ENCODE results near the gene GALNTL6. TPM values are rescaled to one million over a fixed set of nuclear protein-coding genes. Genes with fewer than 3 reads are reported as not detected.

Gene GALNTL6
- total and polyA plus RNA-seq, 4 donors, result 0.08 to 0.09 (median 0.09) TPM; not detected in 1

- no peak for TF ChIP-seq CTCF (IDR thresholded peaks at IDR 0.05; ENCODE audit: control extremely low read depth, extremely low read depth)
- Histone ChIP-seq H3K27me3 (ENCODE audit: control insufficient read depth in 3 of 3, insufficient read depth in 3 of 3, low read length in 2 of 3) (no peaks in the 10 kb centered on the region), H3K36me3 (ENCODE audit: control insufficient read depth in 4 of 4, insufficient read depth in 4 of 4, low read length in 4 of 4) (no peaks in the 10 kb centered on the region), H3K9ac (ENCODE audit: insufficient read depth in 1 of 2, low read length in 2 of 2) (no peak overlapping the region), H3K27ac (ENCODE audit: low read depth in 1 of 2, low read length in 1 of 2) (no peak overlapping the region), H3K4me1 (ENCODE audit: control insufficient read depth in 5 of 5, insufficient read depth in 5 of 5, low read length in 5 of 5) (no peaks in the 10 kb centered on the region), H3K9me3 (ENCODE audit: control insufficient read depth in 4 of 4, insufficient read depth in 3 of 4, low read length in 3 of 4) (peaks cover 0 to 6% (median 2%) of the 10 kb centered on the region in 4 donors), H3K4me3 (no peak overlapping the region)
- no peak for ATAC-seq (ENCODE audit: insufficient read depth, low FRiP score)
- WGBS, 2 donors, result 93 to 96% methylated on average over 3 of the region's 3 CpGs
- no peak for DNase-seq
Measured at GRCh38 chr4:172485007-172485406, 671.8 kb downstream of the GALNTL6 start.

- no peaks in the 10 kb centered on the region for H3K36me3 ChIP-seq (ENCODE audit: control insufficient read depth in 4 of 4, insufficient read depth in 4 of 4, low read length in 4 of 4)
- no peak for TF ChIP-seq CTCF (IDR thresholded peaks at IDR 0.05; ENCODE audit: control extremely low read depth, extremely low read depth)
- no peaks in the 10 kb centered on the region for H3K4me1 ChIP-seq (ENCODE audit: control insufficient read depth in 5 of 5, insufficient read depth in 5 of 5, low read length in 5 of 5)
- no peak for DNase-seq
- 77 to 80% methylated on average over 2 of the region's 2 CpGs for WGBS, 2 donors
- no peaks in the 10 kb centered on the region for H3K27me3 ChIP-seq (ENCODE audit: control insufficient read depth in 3 of 3, insufficient read depth in 3 of 3, low read length in 2 of 3)
- H3K27ac ChIP-seq (ENCODE audit: low read depth in 1 of 2, low read length in 1 of 2), result no peak overlapping the region
- H3K9me3 ChIP-seq (ENCODE audit: control insufficient read depth in 4 of 4, insufficient read depth in 3 of 4, low read length in 3 of 4), result peaks cover 0 to 6% (median 0%) of the 10 kb centered on the region in 4 donors
- H3K4me3 ChIP-seq, result no peak overlapping the region
- H3K9ac ChIP-seq (ENCODE audit: insufficient read depth in 1 of 2, low read length in 2 of 2), result no peak overlapping the region
- ATAC-seq (ENCODE audit: insufficient read depth, low FRiP score), result no peak
Measured at GRCh38 chr4:172486531-172486930, 673.3 kb downstream of the GALNTL6 start.

GRCh38 chr4:172489861-172490260 lies 676.7 kb downstream of the GALNTL6 start:
- Histone ChIP-seq H3K36me3 (ENCODE audit: control insufficient read depth in 4 of 4, insufficient read depth in 4 of 4, low read length in 4 of 4) (no peaks in the 10 kb centered on the region), H3K27me3 (ENCODE audit: control insufficient read depth in 3 of 3, insufficient read depth in 3 of 3, low read length in 2 of 3) (no peaks in the 10 kb centered on the region), H3K4me1 (ENCODE audit: control insufficient read depth in 5 of 5, insufficient read depth in 5 of 5, low read length in 5 of 5) (no peaks in the 10 kb centered on the region), H3K9me3 (ENCODE audit: control insufficient read depth in 4 of 4, insufficient read depth in 3 of 4, low read length in 3 of 4) (no peaks in the 10 kb centered on the region), H3K27ac (ENCODE audit: low read depth in 1 of 2, low read length in 1 of 2) (no peak overlapping the region), H3K4me3 (no peak overlapping the region), H3K9ac (ENCODE audit: insufficient read depth in 1 of 2, low read length in 2 of 2) (no peak overlapping the region)
- TF ChIP-seq CTCF (IDR thresholded peaks at IDR 0.05; ENCODE audit: control extremely low read depth, extremely low read depth), result no peak
- no peak for ATAC-seq (ENCODE audit: insufficient read depth, low FRiP score)
- no peak for DNase-seq

- no peak overlapping the region for H3K4me3 ChIP-seq
Measured at GRCh38 chr4:172495769-172496168, 682.6 kb downstream of the GALNTL6 start.

More at GRCh38 chr4:172495769-172496168, 682.6 kb downstream of the GALNTL6 start:
- Histone ChIP-seq H3K27ac (ENCODE audit: low read depth in 1 of 2, low read length in 1 of 2) (no peak overlapping the region), H3K9me3 (ENCODE audit: control insufficient read depth in 4 of 4, insufficient read depth in 3 of 4, low read length in 3 of 4) (no peaks in the 10 kb centered on the region), H3K36me3 (ENCODE audit: control insufficient read depth in 4 of 4, insufficient read depth in 4 of 4, low read length in 4 of 4) (no peaks in the 10 kb centered on the region), H3K4me1 (ENCODE audit: control insufficient read depth in 5 of 5, insufficient read depth in 5 of 5, low read length in 5 of 5) (no peaks in the 10 kb centered on the region), H3K27me3 (ENCODE audit: control insufficient read depth in 3 of 3, insufficient read depth in 3 of 3, low read length in 2 of 3) (no peaks in the 10 kb centered on the region), H3K9ac (ENCODE audit: insufficient read depth in 1 of 2, low read length in 2 of 2) (no peak overlapping the region)
- 61 to 80% methylated on average over 3 of the region's 3 CpGs for WGBS, 2 donors
- ATAC-seq (ENCODE audit: insufficient read depth, low FRiP score) (no peak), DNase-seq (no peak)
- no peak for TF ChIP-seq CTCF (IDR thresholded peaks at IDR 0.05; ENCODE audit: control extremely low read depth, extremely low read depth)
